Fibroblast of the aortic adventitia (primary cell): ENCODE results near the gene PHACTR1. TPM values are rescaled to one million over a fixed set of nuclear protein-coding genes. Genes with fewer than 3 reads are reported as not detected.

Experiments used
- DNase-seq: peaks from one replicate; pipeline ENCODE4 v3.0.0-alpha.2; 2010; ENCODE audit warnings: low read depth
- H3K4me3 ChIP-seq: 2 replicates; pipeline ENCODE4 v1.5.1; 2011; ENCODE audit warnings: low read depth, mild to moderate bottlenecking, control low read depth, low read length, moderate library complexity
- CTCF ChIP-seq: IDR thresholded peaks from 2 replicates; pipeline ENCODE4 v1.5.1; 2011; ENCODE audit warnings: mild to moderate bottlenecking, low read length, control low read depth, inconsistent platforms; ENCODE audit not compliant: insufficient read depth
- total RNA-seq: library from RNA; depleted of rRNA; stranded (reverse); fragments of >200 nt; gene quantifications from 2 replicates; pipeline ENCODE4 v1.2.3, GENCODE V29; 2012; ENCODE audit warnings: low replicate concordance

The PHACTR1 gene
- total RNA-seq, 1 donor = 0.99 TPM

GRCh38 chr6:12875051-12875450 lies 158.5 kb downstream of the PHACTR1 start:
- no peak for TF ChIP-seq CTCF
- DNase-seq = peak; percentile 32
- no peak overlapping the region for H3K4me3 ChIP-seq

- TF ChIP-seq CTCF = no peak
- H3K4me3 ChIP-seq = no peak overlapping the region
- DNase-seq = no peak
These were observed 162.2 kb downstream of the PHACTR1 start for GRCh38 chr6:12878741-12879140.

GRCh38 chr6:12882761-12883290 lies 166.3 kb downstream of the PHACTR1 start:
- DNase-seq = no peak
- no peak for TF ChIP-seq CTCF
- H3K4me3 ChIP-seq = no peak overlapping the region

GRCh38 chr6:12884983-12885382 lies 168.4 kb downstream of the PHACTR1 start:
- no peak overlapping the region for H3K4me3 ChIP-seq
- TF ChIP-seq CTCF = no peak
- no peak for DNase-seq

- TF ChIP-seq CTCF = no peak
- no peak overlapping the region for H3K4me3 ChIP-seq
- DNase-seq = no peak
These were observed 170.6 kb downstream of the PHACTR1 start for GRCh38 chr6:12886961-12887775.

- peak; percentile 51 for TF ChIP-seq CTCF
- H3K4me3 ChIP-seq = no peak overlapping the region
- no peak for DNase-seq
These were observed 173.7 kb downstream of the PHACTR1 start for GRCh38 chr6:12890171-12890790.
